B cell (primary cell): ENCODE measurements around the gene PANK1. TPM values are rescaled to one million over a fixed set of nuclear protein-coding genes. Genes with fewer than 3 reads are reported as not detected.

Experiments used
- ATAC-seq: fragments of 200-7000 bp; cut with Tn5 transposase; one replicate; pipeline ENCODE4 v1.10.0; 2021; ENCODE audit warnings: low read depth, mild to moderate bottlenecking, moderate number of reproducible peaks, moderate library complexity
- CTCF ChIA-PET: fragments of 350-600 bp; sonication (Branson Sonifier 250); formaldehyde crosslinking; loops from one replicate; lab custom pipeline; 2021; ENCODE audit warnings: antibody characterized with exemption, inconsistent platforms; lab: Charles Lee
- POLR2A ChIA-PET: fragments of 350-600 bp; sonication (Branson Sonifier 250); formaldehyde crosslinking; loops from one replicate; lab custom pipeline; 2021; ENCODE audit warnings: antibody characterized with exemption; lab: Charles Lee
- DNase-seq: peaks from one replicate; pipeline ENCODE4 v3.0.0; 2013
- H2AFZ ChIP-seq: 2 replicates; pipeline ENCODE4 v1.6.1; 2012; ENCODE audit warnings: mild to moderate bottlenecking, low read depth, low read length; ENCODE audit not compliant: insufficient read depth, poor library complexity, severe bottlenecking
- H3K27ac ChIP-seq, 2 donors: 1 replicate in 1 of 2; 2 replicates in 1 of 2; pipeline ENCODE4 v1.5.1; 2012 to 2013; ENCODE audit warnings: low read length in 2 of 2, mild to moderate bottlenecking in 2 of 2, moderate library complexity in 1 of 2
- H3K27me3 ChIP-seq, 4 experiments: fragments of 200-600 bp in 1 of 4; sonication (generic) in 1 of 4; replicated peaks in 1 of 4; 1 replicate in 2 of 4; 2 replicates in 2 of 4; pipeline versions ENCODE4 v1.6.1 to v1.7.0; 2013 to 2016; ENCODE audit warnings: low read length in 3 of 4, mild to moderate bottlenecking in 2 of 4, mixed read lengths in 1 of 4, moderate library complexity in 1 of 4; ENCODE audit not compliant: insufficient read depth in 4 of 4, control insufficient read depth in 3 of 4; ENCODE audit errors: control extremely low read depth in 1 of 4
- H3K36me3 ChIP-seq, 2 experiments: replicated peaks in 1 of 2; 1 replicate in 1 of 2; 2 replicates in 1 of 2; pipeline versions ENCODE4 v1.6.1 to v1.7.1; 2013; ENCODE audit warnings: low read length in 1 of 2; ENCODE audit not compliant: insufficient read depth in 2 of 2, control insufficient read depth in 1 of 2; ENCODE audit errors: control extremely low read depth in 1 of 2, extremely low read depth in 1 of 2
- H3K4me1 ChIP-seq, 2 donors: fragments of 200-600 bp in 1 of 2; sonication (generic) in 1 of 2; 1 replicate in 1 of 2; 2 replicates in 1 of 2; pipeline versions ENCODE4 v1.5.1 to v1.6.1; 2013 to 2017; ENCODE audit warnings: low read length in 2 of 2; ENCODE audit not compliant: control insufficient read depth in 2 of 2, insufficient read depth in 2 of 2
- H3K4me2 ChIP-seq: replicated peaks from 2 replicates; pipeline ENCODE3; 2012; ENCODE audit warnings: mild to moderate bottlenecking, low read depth, low read length; ENCODE audit not compliant: poor library complexity, severe bottlenecking
- H3K4me3 ChIP-seq, 5 experiments: fragments of 200-600 bp in 1 of 5; sonication (generic) in 1 of 5; 1 replicate in 3 of 5; 2 replicates in 2 of 5; pipeline versions ENCODE4 v1.5.1 to v1.7.0; 2011 to 2016; ENCODE audit warnings: low read length in 4 of 5, mild to moderate bottlenecking in 4 of 5, low read depth in 2 of 5, control low read depth in 1 of 5, moderate library complexity in 1 of 5; ENCODE audit not compliant: insufficient read depth in 1 of 5; ENCODE audit errors: control extremely low read depth in 1 of 5, extremely low read depth in 1 of 5
- H3K79me2 ChIP-seq: fragments of 200-600 bp; sonication (generic); one replicate; pipeline ENCODE4 v1.6.0; 2016; ENCODE audit warnings: low read length; ENCODE audit not compliant: control insufficient read depth, insufficient read depth
- H3K9ac ChIP-seq: fragments of 200-600 bp; sonication (generic); 2 replicates; pipeline ENCODE4 v1.6.1; 2017; ENCODE audit warnings: mild to moderate bottlenecking, low read length, moderate library complexity
- H3K9me3 ChIP-seq, 3 donors: one replicate each; pipeline versions ENCODE4 v1.6.1 to v1.7.1; 2013; ENCODE audit warnings: low read length in 2 of 3; ENCODE audit not compliant: control insufficient read depth in 2 of 3, insufficient read depth in 1 of 3; ENCODE audit errors: control extremely low read depth in 1 of 3
- H4K20me1 ChIP-seq: 2 replicates; pipeline ENCODE4 v1.6.0; 2012; ENCODE audit warnings: mild to moderate bottlenecking, low read length; ENCODE audit not compliant: insufficient read depth, control insufficient read depth, poor library complexity, severe bottlenecking
- H3K27ac Mint-ChIP-seq: one replicate; pipeline ENCODE4 v1.8.0; 2021; ENCODE audit warnings: mixed read lengths
- H3K27me3 Mint-ChIP-seq: one replicate; pipeline ENCODE4 v1.8.0; 2021; ENCODE audit warnings: mixed read lengths
- H3K4me1 Mint-ChIP-seq: one replicate; pipeline ENCODE4 v1.8.0; 2021; ENCODE audit warnings: mixed read lengths
- H3K4me3 Mint-ChIP-seq: one replicate; pipeline ENCODE4 v1.8.0; 2021; ENCODE audit warnings: mixed read lengths
- H3K9me3 Mint-ChIP-seq: one replicate; pipeline ENCODE4 v1.8.0; 2022; ENCODE audit warnings: mixed read lengths; ENCODE audit not compliant: insufficient read depth
- EZH2 ChIP-seq: IDR thresholded peaks from 2 replicates; pipeline ENCODE4 v1.6.1; 2012; ENCODE audit warnings: borderline replicate concordance, low read depth, mild to moderate bottlenecking, moderate library complexity, low read length; ENCODE audit not compliant: insufficient read depth, poor library complexity, severe bottlenecking
- WGBS: methylation state at CpG from one replicate; pipeline ENCODE4 v1.1.5; 2013; ENCODE audit warnings: missing lambda C conversion rate; ENCODE audit not compliant: insufficient coverage; 5-methylcytosine and 5-hydroxymethylcytosine counted together
- intact Hi-C: fragments of 100-400 bp; cut with micrococcal nuclease; formaldehyde crosslinking; loops from one replicate; pipeline ENCODE4 v1.10.0; 2022
- polyA plus RNA-seq: library from polyadenylated mRNA; depleted of rRNA; stranded (reverse); fragments of >200 nt; gene quantifications from 2 replicates; pipeline ENCODE4 v1.2.3, GENCODE V29; 2012
- total RNA-seq, 2 donors: library from RNA; stranded (reverse); fragments of 120-200 nt in 1 of 2; gene quantifications; 1 replicate in 1 of 2; 2 replicates in 1 of 2; pipeline versions ENCODE4 v1.2.3 to v1.2.4, GENCODE V29; 2013 to 2022
- TF ChIP-seq, protein P1 (sequence below): fragments of 200-600 bp; IDR thresholded peaks from one replicate; pipeline ENCODE4 v1.8.0; 2022; ENCODE audit warnings: antibody characterized with exemption, mild to moderate bottlenecking

Gene PANK1
- total and polyA plus RNA-seq, 2 donors (not counting 1 experiment from before 2014, with no cell fraction given) = 0.31 to 2.9 TPM

DNA sequence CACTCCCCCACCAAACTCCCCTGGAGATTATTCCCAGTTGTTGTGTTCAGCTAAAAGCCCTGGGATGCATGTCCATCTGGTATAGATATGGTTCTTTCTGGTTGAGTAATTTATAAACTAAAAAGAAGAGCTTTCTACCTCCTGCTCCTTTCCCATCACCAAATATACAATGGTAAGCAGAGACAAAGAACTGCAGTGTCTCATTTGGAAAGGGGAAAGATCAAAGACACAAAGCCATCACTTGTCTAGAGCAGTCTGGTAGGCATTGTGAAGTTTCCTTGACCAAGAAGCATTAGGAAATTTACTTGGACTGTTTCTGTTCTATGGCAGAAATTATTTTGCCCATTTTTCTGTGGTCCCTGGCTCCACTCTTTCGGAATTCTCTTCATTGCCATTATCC is 24.9 kb upstream of the PANK1 start:
- H3K27ac Mint-ChIP-seq = no peak overlapping the region
- Histone ChIP-seq H3K36me3 (no peaks in the 10 kb centered on the region), H2AFZ (no peak overlapping the region), H3K27me3 (peaks cover 0 to 3% (median 0%) of the 10 kb centered on the region in 4 experiments), H3K4me1 (peaks cover 0 to 8% of the 10 kb centered on the region in 2 donors), H3K4me2 (no peak overlapping the region), H3K9me3 (no peaks in the 10 kb centered on the region), H3K9ac (no peak overlapping the region), H3K27ac (no peak overlapping the region), H3K4me3 (no peak overlapping the region), H4K20me1 (no peaks in the 10 kb centered on the region), H3K79me2 (no peaks in the 10 kb centered on the region)
- ChIA-PET POLR2A (no interaction called here), CTCF (no interaction called here)
- WGBS = 100% methylated on average over 1 of the region's 1 CpG
- ATAC-seq (no peak), DNase-seq (no peak)
- H3K4me3 Mint-ChIP-seq = no peak overlapping the region
- H3K27me3 Mint-ChIP-seq = no peaks in the 10 kb centered on the region
- no peaks in the 10 kb centered on the region for H3K9me3 Mint-ChIP-seq
- H3K4me1 Mint-ChIP-seq = peaks cover 9% of the 10 kb centered on the region
- intact Hi-C loops = no loop called here
- TF ChIP-seq, protein P1, sequence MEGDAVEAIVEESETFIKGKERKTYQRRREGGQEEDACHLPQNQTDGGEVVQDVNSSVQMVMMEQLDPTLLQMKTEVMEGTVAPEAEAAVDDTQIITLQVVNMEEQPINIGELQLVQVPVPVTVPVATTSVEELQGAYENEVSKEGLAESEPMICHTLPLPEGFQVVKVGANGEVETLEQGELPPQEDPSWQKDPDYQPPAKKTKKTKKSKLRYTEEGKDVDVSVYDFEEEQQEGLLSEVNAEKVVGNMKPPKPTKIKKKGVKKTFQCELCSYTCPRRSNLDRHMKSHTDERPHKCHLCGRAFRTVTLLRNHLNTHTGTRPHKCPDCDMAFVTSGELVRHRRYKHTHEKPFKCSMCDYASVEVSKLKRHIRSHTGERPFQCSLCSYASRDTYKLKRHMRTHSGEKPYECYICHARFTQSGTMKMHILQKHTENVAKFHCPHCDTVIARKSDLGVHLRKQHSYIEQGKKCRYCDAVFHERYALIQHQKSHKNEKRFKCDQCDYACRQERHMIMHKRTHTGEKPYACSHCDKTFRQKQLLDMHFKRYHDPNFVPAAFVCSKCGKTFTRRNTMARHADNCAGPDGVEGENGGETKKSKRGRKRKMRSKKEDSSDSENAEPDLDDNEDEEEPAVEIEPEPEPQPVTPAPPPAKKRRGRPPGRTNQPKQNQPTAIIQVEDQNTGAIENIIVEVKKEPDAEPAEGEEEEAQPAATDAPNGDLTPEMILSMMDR = no peak
- no peak for TF ChIP-seq EZH2

DNA sequence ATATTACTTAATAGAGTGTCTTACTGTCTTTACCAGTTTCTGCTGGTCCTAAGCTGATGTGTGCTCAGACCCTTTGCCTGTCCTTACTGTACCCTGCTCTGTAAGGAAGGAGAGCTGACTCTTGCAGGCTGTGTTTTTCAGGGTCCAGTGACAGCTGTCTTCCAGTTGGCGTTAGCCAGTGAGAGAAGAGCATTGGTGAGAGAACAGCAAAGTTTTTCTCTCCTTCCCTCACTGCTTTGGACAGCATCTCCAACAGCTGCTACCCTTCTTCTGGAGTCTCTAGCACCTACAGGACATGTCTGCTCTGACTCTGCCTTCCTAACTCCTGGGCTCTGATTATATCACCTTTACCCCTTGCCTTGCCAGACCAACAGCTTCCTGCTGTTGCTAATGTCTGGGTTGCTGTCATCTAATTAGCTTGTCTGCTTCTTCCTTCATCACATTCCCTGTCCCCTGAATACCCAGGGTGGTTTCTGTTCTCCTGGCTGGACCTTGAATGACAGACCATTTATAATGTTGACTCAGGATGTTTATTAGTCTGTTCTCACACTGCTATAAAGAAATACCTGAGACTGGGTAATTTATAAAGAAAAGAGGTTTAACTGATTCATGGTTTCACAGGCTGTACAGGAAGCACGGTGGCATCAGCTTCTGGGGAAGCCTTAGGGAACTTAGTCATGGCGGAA is 23.5 kb upstream of the PANK1 start:
- Histone ChIP-seq H4K20me1 (no peaks in the 10 kb centered on the region), H3K36me3 (no peaks in the 10 kb centered on the region), H3K9ac (no peak overlapping the region), H3K27ac (no peak overlapping the region), H3K4me1 (peaks cover 0 to 8% of the 10 kb centered on the region in 2 donors), H2AFZ (no peak overlapping the region), H3K27me3 (peaks cover 0 to 3% (median 0%) of the 10 kb centered on the region in 4 experiments), H3K4me2 (no peak overlapping the region), H3K79me2 (no peaks in the 10 kb centered on the region), H3K4me3 (no peak overlapping the region), H3K9me3 (no peaks in the 10 kb centered on the region)
- WGBS = no CpG with 5 or more reads among the region's 3 CpGs
- Mint-ChIP-seq H3K27ac (no peak overlapping the region), H3K9me3 (no peaks in the 10 kb centered on the region), H3K4me3 (no peak overlapping the region), H3K4me1 (peaks cover 5% of the 10 kb centered on the region), H3K27me3 (no peaks in the 10 kb centered on the region)
- ATAC-seq (no peak), DNase-seq (no peak)
- TF ChIP-seq, protein P1 = no peak
- no peak for TF ChIP-seq EZH2
- CTCF ChIA-PET = no interaction called here
- POLR2A ChIA-PET = interaction anchor here (0.6 kb wide), 1 partner anchor 89 kb away, joined by 4 read pairs; no protein-coding TSS in a partner anchor
- intact Hi-C loops = no loop called here
